HAP-1 (cell line): ENCODE measurements around the gene TMEM51.

ENCODE experiments used
- DNase-seq, 2 experiments: peaks; one replicate each; pipeline ENCODE4 v3.0.0-alpha.2; 2016 to 2020; ENCODE audit warnings: low spot score in 2 of 2
- H3K27me3 ChIP-seq: fragments of 250-450 bp; sonication (Bioruptor Pico); 2 replicates; pipeline ENCODE4 v1.5.1; 2020; ENCODE audit warnings: low read depth, mild to moderate bottlenecking, moderate library complexity
- H3K36me3 ChIP-seq: fragments of 250-450 bp; sonication (Bioruptor Pico); replicated peaks from 2 replicates; pipeline ENCODE4 v1.5.1; 2020; ENCODE audit warnings: mild to moderate bottlenecking
- H3K4me1 ChIP-seq: fragments of 250-450 bp; sonication (Bioruptor Pico); 2 replicates; pipeline ENCODE4 v1.5.1; 2020; ENCODE audit warnings: mild to moderate bottlenecking
- H3K4me3 ChIP-seq: fragments of 250-450 bp; sonication (Bioruptor Pico); 2 replicates; pipeline ENCODE4 v1.5.1; 2020; ENCODE audit warnings: mild to moderate bottlenecking, moderate library complexity
- H3K9me3 ChIP-seq: fragments of 250-450 bp; sonication (Bioruptor Pico); 2 replicates; pipeline ENCODE4 v1.5.1; 2020; ENCODE audit warnings: mild to moderate bottlenecking, moderate library complexity
- in situ Hi-C: fragments of 300-500 bp; cut with MboI; formaldehyde crosslinking; loops from 3 replicates; pipeline ENCODE4 v1.14.3; 2020; ENCODE audit warnings: low sequenced_read_pairs, inconsistent platforms, mixed read lengths

Gene TMEM51

GRCh38 chr1:15153184-15153841, at the start of gene TMEM51:
Gene TMEM51, plus strand, starts transcription at chr1:15153747. Its CDS starts 61,341 bp downstream, at chr1:15215088.
- H3K36me3 ChIP-seq: no peaks in the 10 kb centered on the region
- H3K4me3 ChIP-seq: peak within 1 kb of the TSS; percentile 47
- no peaks in the 10 kb centered on the region for H3K27me3 ChIP-seq
- peak; percentile 69 to 89 for DNase-seq
- no peaks in the 10 kb centered on the region for H3K4me1 ChIP-seq
- in situ Hi-C loops: no loop called here
- no peaks in the 10 kb centered on the region for H3K9me3 ChIP-seq

- H3K9me3 ChIP-seq: peaks cover 2% of the 10 kb centered on the region; the same call in 1 of the 2 replicates
- in situ Hi-C loops: no loop called here
- no peaks in the 10 kb centered on the region for H3K36me3 ChIP-seq
- H3K27me3 ChIP-seq: peaks cover 25% of the 10 kb centered on the region
- no peak overlapping the region for H3K4me3 ChIP-seq
- peaks cover 3% of the 10 kb centered on the region; the same call in 1 of the 2 replicates for H3K4me1 ChIP-seq
- no peak for DNase-seq
These were observed 49.6 kb upstream of the TMEM51 start for GRCh38 chr1:15103906-15104305.

- in situ Hi-C loops: no loop called here
- H3K27me3 ChIP-seq: peaks cover 20% of the 10 kb centered on the region
- H3K4me3 ChIP-seq: no peak overlapping the region
- peaks cover 3% of the 10 kb centered on the region; the same call in 1 of the 2 replicates for H3K4me1 ChIP-seq
- peaks cover 2% of the 10 kb centered on the region; the same call in 1 of the 2 replicates for H3K9me3 ChIP-seq
- DNase-seq: no peak
- no peaks in the 10 kb centered on the region for H3K36me3 ChIP-seq
These were observed 48.8 kb upstream of the TMEM51 start for GRCh38 chr1:15104768-15105167.

- H3K4me3 ChIP-seq: no peak overlapping the region
- peaks cover 3% of the 10 kb centered on the region; the same call in 1 of the 2 replicates for H3K4me1 ChIP-seq
- no peak for DNase-seq
- no peaks in the 10 kb centered on the region for H3K36me3 ChIP-seq
- peaks cover 2% of the 10 kb centered on the region; the same call in 1 of the 2 replicates for H3K9me3 ChIP-seq
- H3K27me3 ChIP-seq: peaks cover 4% of the 10 kb centered on the region
- in situ Hi-C loops: no loop called here
These were observed 46.9 kb upstream of the TMEM51 start for GRCh38 chr1:15106608-15107007.

- H3K4me3 ChIP-seq: no peak overlapping the region
- peaks cover 3% of the 10 kb centered on the region; the same call in 1 of the 2 replicates for H3K4me1 ChIP-seq
- H3K9me3 ChIP-seq: peaks cover 2% of the 10 kb centered on the region; the same call in 1 of the 2 replicates
- no peaks in the 10 kb centered on the region for H3K36me3 ChIP-seq
- in situ Hi-C loops: no loop called here
- DNase-seq: no peak
- H3K27me3 ChIP-seq: no peaks in the 10 kb centered on the region; the same call in 1 of the 2 replicates
These were observed 46.4 kb upstream of the TMEM51 start for GRCh38 chr1:15107058-15107687.

GRCh38 chr1:15107911-15108310, 45.6 kb upstream of the TMEM51 start:
- DNase-seq: peak in 1 of 2 experiments; percentile 58
- no peaks in the 10 kb centered on the region for H3K27me3 ChIP-seq
- H3K36me3 ChIP-seq: no peaks in the 10 kb centered on the region
- peaks cover 3% of the 10 kb centered on the region; the same call in 1 of the 2 replicates for H3K4me1 ChIP-seq
- in situ Hi-C loops: no loop called here
- H3K4me3 ChIP-seq: no peak overlapping the region
- H3K9me3 ChIP-seq: peaks cover 2% of the 10 kb centered on the region; the same call in 1 of the 2 replicates

DNA sequence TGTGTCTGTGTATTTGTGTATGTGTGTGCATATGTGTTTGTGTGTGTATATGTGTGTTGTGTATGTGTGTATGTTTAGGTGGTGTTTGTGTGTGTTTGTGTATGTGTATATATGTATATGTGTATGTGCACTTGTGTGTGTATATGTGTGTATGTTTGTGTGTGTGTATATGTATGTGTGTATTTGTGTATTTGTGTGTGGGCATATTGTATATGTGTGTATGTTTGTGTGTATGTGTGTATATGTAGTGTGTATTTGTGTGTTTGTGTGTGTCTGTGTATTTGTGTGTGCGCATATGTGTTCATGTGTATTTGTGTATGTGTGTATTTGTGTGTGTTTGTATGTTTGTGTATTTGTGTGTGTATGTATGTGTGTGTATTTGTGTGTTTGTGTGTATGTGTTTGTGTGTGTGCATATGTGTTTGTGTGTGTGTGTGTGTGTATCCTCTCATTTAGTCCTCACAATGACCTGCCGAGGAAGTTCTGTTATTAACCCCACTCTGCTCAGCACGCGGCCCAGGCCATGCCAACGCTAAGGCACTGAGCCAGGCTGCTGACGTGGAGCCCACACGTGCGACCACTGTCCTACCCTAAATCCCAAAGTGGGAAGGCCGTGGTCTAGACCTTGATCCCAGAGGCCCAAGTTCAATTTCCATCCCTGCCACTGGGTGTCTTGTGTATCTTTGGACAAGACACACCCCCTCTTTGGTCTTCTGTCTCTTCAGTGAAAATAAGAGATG, 43.2 kb upstream of the TMEM51 start:
- DNase-seq: no peak
- Histone ChIP-seq H3K4me3 (no peak overlapping the region), H3K9me3 (no peaks in the 10 kb centered on the region), H3K4me1 (peaks cover 3% of the 10 kb centered on the region; the same call in 1 of the 2 replicates), H3K27me3 (no peaks in the 10 kb centered on the region), H3K36me3 (no peaks in the 10 kb centered on the region)
- in situ Hi-C loops: no loop called here

DNA sequence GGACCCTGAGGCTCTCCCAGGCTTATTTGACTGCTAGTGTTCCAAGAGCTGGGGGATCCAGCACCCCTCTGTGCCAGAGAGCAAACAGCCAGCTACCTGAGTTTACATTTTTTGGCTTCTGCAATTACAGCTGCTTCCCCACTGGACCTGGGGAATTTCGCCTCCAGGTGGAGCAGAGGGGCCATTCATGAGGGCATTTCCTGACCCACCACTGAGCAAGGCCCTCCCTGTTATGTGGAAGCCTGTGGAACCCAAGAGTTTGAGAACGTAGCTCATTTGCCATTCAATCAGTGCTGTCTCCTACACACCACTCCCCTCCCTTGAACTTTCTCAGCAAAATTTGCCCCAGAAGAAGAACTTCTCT, 42.7 kb upstream of the TMEM51 start:
- Histone ChIP-seq H3K36me3 (no peaks in the 10 kb centered on the region), H3K4me1 (peaks cover 3% of the 10 kb centered on the region; the same call in 1 of the 2 replicates), H3K4me3 (no peak overlapping the region), H3K27me3 (no peaks in the 10 kb centered on the region), H3K9me3 (no peaks in the 10 kb centered on the region)
- no peak for DNase-seq
- in situ Hi-C loops: no loop called here

DNA sequence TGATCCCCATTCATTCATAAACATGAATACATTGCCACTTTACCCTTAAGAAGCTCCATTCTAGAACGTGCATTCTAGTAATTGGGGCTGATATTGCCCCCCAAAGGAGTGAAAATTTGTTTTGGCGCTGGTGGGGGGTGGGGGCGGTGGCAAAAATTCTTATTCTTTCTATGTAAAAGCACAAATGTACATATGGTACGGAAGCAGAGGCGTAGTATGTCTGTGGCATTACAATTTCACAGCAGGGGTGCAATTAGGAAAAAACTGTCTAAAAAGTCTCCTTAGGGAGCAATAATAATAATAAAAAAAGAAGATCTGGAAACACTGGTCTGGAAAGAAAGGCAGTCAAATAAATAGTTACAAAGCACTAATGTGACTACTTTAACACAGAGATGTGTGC, 40.4 kb upstream of the TMEM51 start:
- no peaks in the 10 kb centered on the region for H3K36me3 ChIP-seq
- H3K9me3 ChIP-seq: no peaks in the 10 kb centered on the region
- no peak for DNase-seq
- in situ Hi-C loops: no loop called here
- no peaks in the 10 kb centered on the region for H3K4me1 ChIP-seq
- no peaks in the 10 kb centered on the region for H3K27me3 ChIP-seq
- H3K4me3 ChIP-seq: no peak overlapping the region

- in situ Hi-C loops: no loop called here
These were observed 38.7 kb upstream of the TMEM51 start for GRCh38 chr1:15114884-15115283.

DNA sequence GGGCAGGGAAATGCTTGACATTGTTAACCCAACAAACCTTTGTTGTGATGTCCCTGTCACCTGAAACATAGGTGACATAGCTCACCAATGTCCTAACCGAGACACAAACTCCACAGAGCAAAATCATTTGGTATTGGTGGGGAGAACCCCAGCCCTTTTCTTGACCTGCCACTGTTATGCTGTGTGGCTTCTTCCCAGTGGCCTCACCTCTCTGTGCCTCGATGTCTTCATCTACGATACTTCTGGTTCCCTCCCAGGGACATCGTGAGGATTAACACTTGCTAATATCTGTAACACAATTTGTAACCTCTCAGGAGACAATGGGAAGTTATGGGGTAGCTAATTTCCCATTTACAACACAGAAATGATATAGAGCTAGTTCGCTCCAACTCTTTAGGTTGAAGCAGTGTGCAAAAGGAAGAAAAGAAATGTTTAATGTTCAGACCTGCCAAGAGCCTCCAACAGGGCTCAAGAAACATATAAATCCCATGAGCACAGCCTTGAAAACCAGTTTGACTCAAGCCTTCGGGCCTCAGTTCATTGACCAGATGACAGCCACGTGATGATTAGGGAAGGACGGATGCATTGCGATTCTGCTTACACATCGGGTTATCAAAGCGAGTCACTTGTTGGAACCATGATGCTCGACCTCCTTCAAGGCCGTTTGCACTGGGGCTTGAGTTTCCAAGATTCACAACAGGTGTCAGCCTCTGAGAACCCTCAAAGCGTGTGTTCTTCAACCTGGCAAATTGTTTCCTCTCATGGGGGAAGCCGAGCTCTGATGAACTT, 37.8 kb upstream of the TMEM51 start:
- Histone ChIP-seq H3K4me1 (no peaks in the 10 kb centered on the region), H3K27me3 (no peaks in the 10 kb centered on the region; the same call in 1 of the 2 replicates), H3K36me3 (no peaks in the 10 kb centered on the region), H3K9me3 (no peaks in the 10 kb centered on the region), H3K4me3 (no peak overlapping the region)
- DNase-seq: no peak
- in situ Hi-C loops: no loop called here

More at GRCh38 chr1:15114884-15115283, 38.7 kb upstream of the TMEM51 start:
- H3K4me3 ChIP-seq: no peak overlapping the region
- no peaks in the 10 kb centered on the region for H3K4me1 ChIP-seq
- no peaks in the 10 kb centered on the region; the same call in 1 of the 2 replicates for H3K27me3 ChIP-seq
- no peaks in the 10 kb centered on the region for H3K36me3 ChIP-seq
- no peak for DNase-seq
- H3K9me3 ChIP-seq: no peaks in the 10 kb centered on the region

- Histone ChIP-seq H3K36me3 (no peaks in the 10 kb centered on the region), H3K9me3 (no peaks in the 10 kb centered on the region), H3K4me3 (no peak overlapping the region), H3K27me3 (no peaks in the 10 kb centered on the region; the same call in 1 of the 2 replicates), H3K4me1 (no peaks in the 10 kb centered on the region)
- in situ Hi-C loops: no loop called here
- no peak for DNase-seq
These were observed 36.6 kb upstream of the TMEM51 start for GRCh38 chr1:15116966-15117365.

GRCh38 chr1:15117671-15118325, 35.7 kb upstream of the TMEM51 start:
- no peaks in the 10 kb centered on the region for H3K36me3 ChIP-seq
- no peaks in the 10 kb centered on the region; the same call in 1 of the 2 replicates for H3K27me3 ChIP-seq
- no peak overlapping the region for H3K4me3 ChIP-seq
- no peaks in the 10 kb centered on the region for H3K4me1 ChIP-seq
- H3K9me3 ChIP-seq: no peaks in the 10 kb centered on the region
- in situ Hi-C loops: no loop called here
- DNase-seq: no peak
